ENCODE measurements around the gene WIZ. TPM values are rescaled to one million over a fixed set of nuclear protein-coding genes. Genes with fewer than 3 reads are reported as not detected.

The WIZ gene
- total RNA-seq, 2 donors from 2014 or later: 22.4 to 44.2 TPM

DNA sequence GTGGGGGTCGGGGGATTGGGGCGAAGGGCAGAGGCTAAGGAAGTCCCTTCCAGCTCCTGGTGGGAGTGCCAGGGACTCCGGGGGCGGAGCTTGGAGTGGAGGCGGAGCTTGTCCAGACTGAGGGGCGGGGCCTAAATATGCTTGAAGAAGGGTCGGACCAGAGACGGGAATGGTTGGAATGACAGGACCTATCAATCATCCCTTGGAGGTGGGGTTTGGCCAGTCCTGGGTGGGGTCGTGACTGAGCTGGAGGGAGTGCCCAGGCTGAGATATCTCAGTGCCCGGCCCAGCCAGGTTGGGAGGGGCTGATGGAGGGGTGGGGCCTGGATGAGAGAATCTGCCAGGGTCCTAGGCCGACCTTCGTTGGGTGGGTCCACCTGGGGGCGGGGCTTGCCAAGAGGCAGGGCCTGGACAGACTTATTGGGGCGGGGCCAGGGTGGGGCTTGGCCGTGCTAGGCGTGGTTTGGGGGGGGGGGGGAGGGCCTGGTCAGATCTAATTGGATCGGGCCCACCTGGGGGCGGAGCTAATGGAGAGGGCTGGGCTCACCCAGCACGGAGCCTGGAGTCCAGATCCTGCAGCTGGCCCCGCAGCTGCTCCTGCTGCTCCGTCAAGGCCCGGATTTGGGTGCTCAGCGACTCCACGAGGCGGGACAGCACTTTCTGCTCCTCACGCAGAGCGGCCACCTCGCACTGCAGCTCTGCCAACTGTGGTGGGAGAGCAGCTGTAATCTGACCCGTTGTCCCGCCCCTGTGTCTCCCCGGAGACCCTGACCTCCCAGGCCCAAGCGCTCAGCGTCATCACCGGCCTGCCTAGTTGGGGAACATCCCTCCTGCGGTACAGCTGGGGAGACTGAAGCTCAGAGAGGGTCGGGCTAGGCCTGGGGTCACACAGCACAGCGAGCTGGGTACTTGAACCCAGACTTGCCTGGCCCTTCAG is 2.6 kb upstream of the WIZ start:
- H3K9me3 ChIP-seq: no peaks in the 10 kb centered on the region
- H3K27ac ChIP-seq: peak overlapping the region; percentile 70 to 73
- peaks cover 0 to 18% of the 10 kb centered on the region in 2 donors for H3K27me3 ChIP-seq
- peak overlapping the region; percentile 37 to 53 for H3K4me3 ChIP-seq
- peak; percentile 93 for DNase-seq (ENCODE audit: low spot score)
- TF ChIP-seq, protein P1, sequence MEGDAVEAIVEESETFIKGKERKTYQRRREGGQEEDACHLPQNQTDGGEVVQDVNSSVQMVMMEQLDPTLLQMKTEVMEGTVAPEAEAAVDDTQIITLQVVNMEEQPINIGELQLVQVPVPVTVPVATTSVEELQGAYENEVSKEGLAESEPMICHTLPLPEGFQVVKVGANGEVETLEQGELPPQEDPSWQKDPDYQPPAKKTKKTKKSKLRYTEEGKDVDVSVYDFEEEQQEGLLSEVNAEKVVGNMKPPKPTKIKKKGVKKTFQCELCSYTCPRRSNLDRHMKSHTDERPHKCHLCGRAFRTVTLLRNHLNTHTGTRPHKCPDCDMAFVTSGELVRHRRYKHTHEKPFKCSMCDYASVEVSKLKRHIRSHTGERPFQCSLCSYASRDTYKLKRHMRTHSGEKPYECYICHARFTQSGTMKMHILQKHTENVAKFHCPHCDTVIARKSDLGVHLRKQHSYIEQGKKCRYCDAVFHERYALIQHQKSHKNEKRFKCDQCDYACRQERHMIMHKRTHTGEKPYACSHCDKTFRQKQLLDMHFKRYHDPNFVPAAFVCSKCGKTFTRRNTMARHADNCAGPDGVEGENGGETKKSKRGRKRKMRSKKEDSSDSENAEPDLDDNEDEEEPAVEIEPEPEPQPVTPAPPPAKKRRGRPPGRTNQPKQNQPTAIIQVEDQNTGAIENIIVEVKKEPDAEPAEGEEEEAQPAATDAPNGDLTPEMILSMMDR (IDR thresholded peaks at IDR 0.05): no peak
- peaks cover 0 to 37% of the 10 kb centered on the region in 2 donors for H3K4me1 ChIP-seq
- H3K36me3 ChIP-seq: no peaks in the 10 kb centered on the region

DNA sequence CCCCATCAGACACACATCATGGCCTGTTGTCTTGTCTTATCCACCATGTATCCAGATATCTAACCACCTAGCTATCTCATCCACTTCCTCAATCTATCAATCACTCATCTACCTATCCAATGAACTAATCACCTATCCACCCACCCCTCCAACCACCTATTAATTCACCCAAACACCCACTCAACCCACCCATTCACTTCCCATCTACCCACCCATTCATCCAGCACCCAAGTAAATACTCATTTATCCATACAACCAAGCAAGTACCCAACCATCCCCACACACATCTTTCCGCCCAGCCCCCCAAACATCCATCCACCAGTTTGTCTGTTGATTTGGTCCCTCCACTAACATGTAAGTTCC is 753 bp upstream of the WIZ start:
- Histone ChIP-seq H3K4me3 (no peak overlapping the region), H3K4me1 (peaks cover 0 to 36% of the 10 kb centered on the region in 2 donors), H3K27ac (peak overlapping the region; percentile 49 to 75), H3K36me3 (no peaks in the 10 kb centered on the region), H3K27me3 (peaks cover 0 to 8% of the 10 kb centered on the region in 2 donors), H3K9me3 (no peaks in the 10 kb centered on the region)
- DNase-seq (ENCODE audit: low spot score): no peak
- TF ChIP-seq, protein P1 (IDR thresholded peaks at IDR 0.05): no peak

GRCh38 chr19:15448778-15449619 is 757 bp downstream of the WIZ start:
- Histone ChIP-seq H3K36me3 (no peaks in the 10 kb centered on the region), H3K27ac (peak overlapping the region; percentile 62 to 89), H3K4me3 (peak overlapping the region; percentile 41 to 79), H3K4me1 (peaks cover 0 to 51% of the 10 kb centered on the region in 2 donors), H3K9me3 (no peaks in the 10 kb centered on the region), H3K27me3 (no peaks in the 10 kb centered on the region)
- TF ChIP-seq, protein P1 (IDR thresholded peaks at IDR 0.05): no peak
- no peak for DNase-seq (ENCODE audit: low spot score)

- peaks cover 0 to 48% of the 10 kb centered on the region in 2 donors for H3K4me1 ChIP-seq
- DNase-seq (ENCODE audit: low spot score): no peak
- H3K4me3 ChIP-seq: no peak overlapping the region
- no peaks in the 10 kb centered on the region for H3K27me3 ChIP-seq
- no peaks in the 10 kb centered on the region for H3K36me3 ChIP-seq
- TF ChIP-seq, protein P1 (IDR thresholded peaks at IDR 0.05): no peak
- peak overlapping the region; percentile 62 to 89 for H3K27ac ChIP-seq
- no peaks in the 10 kb centered on the region for H3K9me3 ChIP-seq
These were observed 1.5 kb downstream of the WIZ start for GRCh38 chr19:15448044-15448777.

DNA sequence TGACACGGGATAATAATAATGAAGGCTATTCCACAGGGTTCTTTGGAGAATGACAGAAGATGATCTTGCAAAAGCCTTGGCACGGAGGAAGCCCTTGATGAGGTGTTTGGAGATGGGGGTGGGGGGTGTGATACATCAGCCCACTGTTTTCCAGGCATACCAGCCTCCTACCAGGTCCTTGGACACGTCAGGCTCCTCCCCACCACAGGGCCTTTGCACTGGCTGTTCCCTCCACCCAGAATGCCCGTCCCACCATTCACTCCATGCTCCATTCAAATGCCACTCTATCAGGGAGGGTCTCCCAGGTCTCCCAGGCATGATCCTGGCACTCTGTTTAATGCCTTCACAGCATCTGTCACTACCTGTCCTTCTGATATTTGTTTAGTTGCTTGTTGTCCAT is 2.7 kb downstream of the WIZ start:
- no peak overlapping the region for H3K4me3 ChIP-seq
- TF ChIP-seq, protein P1 (IDR thresholded peaks at IDR 0.05): no peak
- H3K36me3 ChIP-seq: no peaks in the 10 kb centered on the region
- no peaks in the 10 kb centered on the region for H3K9me3 ChIP-seq
- peak overlapping the region in 1 of 2 donors; percentile 42 for H3K27ac ChIP-seq
- H3K27me3 ChIP-seq: no peaks in the 10 kb centered on the region
- H3K4me1 ChIP-seq: peaks cover 0 to 40% of the 10 kb centered on the region in 2 donors
- no peak for DNase-seq (ENCODE audit: low spot score)

All from right atrium auricular region (tissue), 2 donors.